ENCODE data around the gene FRMD1.

FRMD1 gene

DNA sequence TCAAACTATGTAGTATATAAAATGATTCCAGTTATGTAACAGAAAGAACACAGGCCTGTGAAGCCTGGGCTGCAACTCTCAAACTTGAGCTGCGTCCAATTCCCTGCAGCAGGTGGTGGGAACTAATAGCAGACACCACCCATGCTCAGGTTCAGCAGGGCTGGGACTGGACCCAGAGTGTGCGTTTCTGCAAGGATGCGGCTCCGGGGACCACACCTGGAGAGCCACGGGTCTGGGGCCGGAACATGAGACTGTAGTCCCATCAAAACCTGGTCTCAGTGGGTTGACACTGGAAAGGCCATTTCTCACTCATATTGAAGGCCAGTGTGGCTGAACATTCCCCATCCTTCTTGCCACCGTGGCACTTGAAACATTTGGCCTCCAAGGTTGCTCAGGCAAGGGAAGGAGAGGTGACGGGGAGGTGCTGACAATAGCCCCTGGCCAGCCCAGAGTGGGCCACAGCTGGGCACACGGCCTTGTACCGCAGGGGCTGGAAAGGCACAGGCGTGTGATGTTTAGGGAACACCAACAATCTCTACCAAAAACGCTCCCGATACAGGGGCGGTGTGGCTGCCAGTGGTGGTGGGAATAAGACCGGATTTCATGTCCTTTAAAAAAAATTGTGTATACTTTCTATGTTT, 38.0 kb downstream of the FRMD1 start:
- TF ChIP-seq, protein P1, sequence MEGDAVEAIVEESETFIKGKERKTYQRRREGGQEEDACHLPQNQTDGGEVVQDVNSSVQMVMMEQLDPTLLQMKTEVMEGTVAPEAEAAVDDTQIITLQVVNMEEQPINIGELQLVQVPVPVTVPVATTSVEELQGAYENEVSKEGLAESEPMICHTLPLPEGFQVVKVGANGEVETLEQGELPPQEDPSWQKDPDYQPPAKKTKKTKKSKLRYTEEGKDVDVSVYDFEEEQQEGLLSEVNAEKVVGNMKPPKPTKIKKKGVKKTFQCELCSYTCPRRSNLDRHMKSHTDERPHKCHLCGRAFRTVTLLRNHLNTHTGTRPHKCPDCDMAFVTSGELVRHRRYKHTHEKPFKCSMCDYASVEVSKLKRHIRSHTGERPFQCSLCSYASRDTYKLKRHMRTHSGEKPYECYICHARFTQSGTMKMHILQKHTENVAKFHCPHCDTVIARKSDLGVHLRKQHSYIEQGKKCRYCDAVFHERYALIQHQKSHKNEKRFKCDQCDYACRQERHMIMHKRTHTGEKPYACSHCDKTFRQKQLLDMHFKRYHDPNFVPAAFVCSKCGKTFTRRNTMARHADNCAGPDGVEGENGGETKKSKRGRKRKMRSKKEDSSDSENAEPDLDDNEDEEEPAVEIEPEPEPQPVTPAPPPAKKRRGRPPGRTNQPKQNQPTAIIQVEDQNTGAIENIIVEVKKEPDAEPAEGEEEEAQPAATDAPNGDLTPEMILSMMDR (IDR thresholded peaks at IDR 0.05; ENCODE audit: insufficient read depth, low read length): no peak
- TF ChIP-seq GABPA (IDR thresholded peaks at IDR 0.05; ENCODE audit: low read depth) (no peak), REST (IDR thresholded peaks at IDR 0.05; ENCODE audit: insufficient replicate concordance, low read depth) (no peak), POLR2AphosphoS5 (IDR thresholded peaks at IDR 0.05; ENCODE audit: low read depth) (no peak), SPI1 (IDR thresholded peaks at IDR 0.05; ENCODE audit: borderline replicate concordance, low read depth) (no peak)
- no peak for DNase-seq (ENCODE audit: low read depth in 1 of 2, low spot score in 1 of 2)
- no peaks in the 10 kb centered on the region for H3K27me3 ChIP-seq (ENCODE audit: insufficient read depth, poor library complexity, severe bottlenecking)

GRCh38 chr6:168039849-168040248, 39.2 kb downstream of the FRMD1 start:
- DNase-seq (ENCODE audit: low read depth in 1 of 2, low spot score in 1 of 2): no peak
- Histone ChIP-seq H3K27ac (replicated peaks) (no peak overlapping the region), H3K4me3 (replicated peaks; ENCODE audit: insufficient read depth, low read length) (no peak overlapping the region), H3K27me3 (ENCODE audit: insufficient read depth, poor library complexity, severe bottlenecking) (no peaks in the 10 kb centered on the region)
- TF ChIP-seq SPI1 (IDR thresholded peaks at IDR 0.05; ENCODE audit: borderline replicate concordance, low read depth): no peak
- TF ChIP-seq POLR2AphosphoS5 (IDR thresholded peaks at IDR 0.05; ENCODE audit: low read depth): no peak
- no peak for TF ChIP-seq GABPA (IDR thresholded peaks at IDR 0.05; ENCODE audit: low read depth)
- TF ChIP-seq REST (IDR thresholded peaks at IDR 0.05; ENCODE audit: insufficient replicate concordance, low read depth): no peak
- TF ChIP-seq, protein P1 (IDR thresholded peaks at IDR 0.05; ENCODE audit: insufficient read depth, low read length): no peak

More for the DNA sequence above, 38.0 kb downstream of the FRMD1 start:
- no peak overlapping the region for H3K4me3 ChIP-seq (replicated peaks; ENCODE audit: insufficient read depth, low read length)
- H3K27ac ChIP-seq (replicated peaks): no peak overlapping the region

- DNase-seq (ENCODE audit: low read depth in 1 of 2, low spot score in 1 of 2): no peak
- TF ChIP-seq POLR2AphosphoS5 (IDR thresholded peaks at IDR 0.05; ENCODE audit: low read depth) (no peak), GABPA (IDR thresholded peaks at IDR 0.05; ENCODE audit: low read depth) (no peak), SPI1 (IDR thresholded peaks at IDR 0.05; ENCODE audit: borderline replicate concordance, low read depth) (no peak)
- TF ChIP-seq, protein P1 (IDR thresholded peaks at IDR 0.05; ENCODE audit: insufficient read depth, low read length): no peak
- Histone ChIP-seq H3K4me3 (replicated peaks; ENCODE audit: insufficient read depth, low read length) (no peak overlapping the region), H3K27me3 (ENCODE audit: insufficient read depth, poor library complexity, severe bottlenecking) (no peaks in the 10 kb centered on the region), H3K27ac (replicated peaks) (no peak overlapping the region)
Observed at GRCh38 chr6:168039301-168039700, 39.7 kb downstream of the FRMD1 start.
